Measurements from ENCODE around the gene VAV1.

The VAV1 gene

DNA sequence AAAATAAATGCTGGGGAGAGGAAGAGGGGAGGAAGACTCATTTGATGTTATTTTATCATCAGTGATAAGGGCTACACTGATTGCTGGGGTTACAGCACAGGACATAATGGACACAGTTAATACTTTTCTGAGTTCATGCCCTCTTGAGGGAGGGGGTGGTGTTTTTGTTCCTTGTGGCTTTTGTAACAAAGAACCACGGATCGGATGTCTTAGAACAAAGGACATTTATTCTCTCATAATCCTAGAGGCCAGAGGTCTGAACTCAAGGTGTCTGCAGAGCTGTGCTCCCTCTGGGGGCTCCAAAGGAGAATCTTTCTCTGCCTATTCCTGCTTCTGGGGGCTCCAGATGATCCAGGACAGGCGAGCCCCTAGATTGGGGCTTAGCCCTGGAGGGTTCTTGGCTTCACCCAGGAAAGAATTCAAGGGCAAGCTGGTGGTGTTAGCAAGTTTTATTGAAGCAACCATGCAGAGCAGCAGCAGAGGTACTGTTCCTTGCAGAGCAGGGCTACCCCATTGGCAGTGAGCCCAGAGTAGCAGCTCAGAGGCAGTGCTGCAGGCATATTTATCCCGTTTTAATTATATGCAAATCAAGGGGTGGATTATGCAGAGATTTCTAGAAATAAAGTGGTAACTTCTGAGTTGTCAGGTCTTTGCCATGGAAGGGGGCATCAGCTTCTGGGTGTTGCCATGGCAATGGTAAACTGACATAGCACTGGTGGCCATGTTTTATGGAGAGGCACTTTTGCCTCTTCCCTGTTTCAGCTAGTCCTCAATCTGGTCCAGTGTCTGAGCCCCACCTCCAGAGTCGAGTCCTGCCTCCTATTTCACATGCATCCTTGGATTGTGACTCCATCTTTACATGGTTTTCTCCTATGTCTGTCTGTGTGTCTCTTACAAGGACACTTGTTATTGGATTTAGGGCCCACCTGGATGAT lies 18.0 kb downstream of the VAV1 start:
- no peak for DNase-seq

DNA sequence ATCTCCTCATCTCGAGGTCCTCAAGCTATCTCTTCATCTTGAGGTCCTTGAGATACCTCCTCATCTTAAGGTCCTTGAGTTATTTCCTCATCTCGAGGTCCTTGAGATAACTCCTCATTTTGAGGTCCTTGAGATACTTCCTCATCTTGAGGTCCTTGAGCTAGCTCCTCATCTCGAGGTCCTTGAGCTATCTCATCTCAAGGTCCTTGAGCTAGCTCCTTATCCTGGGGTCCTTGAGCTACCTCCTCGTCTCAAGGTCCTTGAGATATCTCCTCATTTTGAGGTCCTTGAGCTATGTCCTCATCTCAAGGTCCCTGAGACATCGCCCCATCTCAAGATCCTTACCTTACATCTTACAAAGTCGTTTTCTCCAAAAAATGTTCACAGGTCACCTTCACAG lies 18.7 kb downstream of the VAV1 start:
- no peak for DNase-seq

GRCh38 chr19:6793411-6793810 lies 20.9 kb downstream of the VAV1 start:
- DNase-seq: no peak

GRCh38 chr19:6793973-6794372 lies 21.5 kb downstream of the VAV1 start:
- no peak for DNase-seq

GRCh38 chr19:6794686-6795431 lies 22.4 kb downstream of the VAV1 start:
- no peak for DNase-seq

- DNase-seq: no peak
These were observed 23.8 kb downstream of the VAV1 start for GRCh38 chr19:6796278-6796677.

GRCh38 chr19:6797646-6798045 lies 25.1 kb downstream of the VAV1 start:
- no peak for DNase-seq

DNA sequence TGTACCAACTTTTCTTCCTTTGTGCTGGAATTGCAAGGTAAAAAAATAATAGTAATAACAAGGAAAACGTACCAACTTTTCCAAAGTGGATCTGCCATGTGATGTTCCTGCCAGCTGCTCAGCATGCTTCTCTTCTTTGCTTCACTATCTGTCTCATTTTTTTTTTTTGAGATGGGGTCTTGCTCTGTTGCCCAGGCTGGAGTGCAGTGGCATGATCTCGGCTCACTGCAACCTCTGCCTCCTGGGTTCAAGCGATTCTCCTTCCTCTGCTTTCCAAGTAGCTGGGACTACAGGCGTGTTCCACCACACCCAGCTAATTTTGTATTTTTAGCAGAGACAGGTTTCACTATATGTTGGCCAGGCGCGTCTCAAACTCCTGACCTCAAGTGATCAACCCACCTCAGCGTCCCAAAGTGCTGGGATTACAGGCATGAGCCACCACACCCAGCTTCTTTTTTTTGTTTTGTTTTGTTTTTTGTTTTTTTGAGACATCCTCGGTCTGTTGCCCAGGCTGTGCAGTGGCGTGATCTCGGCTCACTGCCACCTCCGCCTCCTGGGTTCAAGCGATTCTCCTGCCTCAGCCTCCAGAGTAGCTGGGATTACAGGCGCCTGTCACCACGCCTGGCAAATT lies 27.8 kb downstream of the VAV1 start:
- peak; percentile 47 for DNase-seq

GRCh38 chr19:6800991-6801484 lies 28.5 kb downstream of the VAV1 start:
- DNase-seq: no peak

GRCh38 chr19:6801485-6802086 lies 29.1 kb downstream of the VAV1 start:
- peak; percentile 90 for DNase-seq

DNA sequence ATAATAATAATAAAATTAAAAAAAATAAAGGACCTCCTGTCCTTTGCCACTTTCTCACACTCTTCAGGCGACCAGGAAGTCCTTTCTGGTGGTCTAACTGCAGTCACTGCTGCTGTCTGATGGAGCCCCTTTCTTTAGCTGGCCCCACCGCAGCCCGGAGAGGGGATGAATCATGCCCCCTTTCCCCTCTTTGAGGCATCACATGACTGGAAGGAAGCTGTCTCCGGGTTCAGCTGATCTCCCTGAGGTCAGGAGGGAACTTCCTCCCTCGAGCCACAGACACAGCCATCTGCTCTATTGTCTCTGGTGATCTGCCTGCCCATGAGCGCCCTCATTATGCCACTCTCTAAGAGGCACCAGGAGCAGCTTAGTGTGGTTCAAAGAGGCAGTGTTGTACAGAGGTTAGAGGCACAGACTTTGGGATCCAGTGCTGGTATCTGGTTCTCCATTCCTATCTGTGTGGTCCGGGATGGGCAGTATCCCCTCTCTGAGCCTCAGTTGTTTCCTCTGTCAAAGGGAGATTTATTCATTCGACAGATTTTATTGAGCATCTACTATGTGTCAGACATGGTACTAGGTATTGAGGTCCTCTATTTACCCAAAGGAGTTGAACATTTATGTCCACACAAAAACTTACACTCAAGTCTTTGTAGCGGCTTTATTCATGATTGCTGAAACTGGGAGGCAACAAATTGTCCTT lies 30.0 kb downstream of the VAV1 start:
- DNase-seq: peak; percentile 86

DNA sequence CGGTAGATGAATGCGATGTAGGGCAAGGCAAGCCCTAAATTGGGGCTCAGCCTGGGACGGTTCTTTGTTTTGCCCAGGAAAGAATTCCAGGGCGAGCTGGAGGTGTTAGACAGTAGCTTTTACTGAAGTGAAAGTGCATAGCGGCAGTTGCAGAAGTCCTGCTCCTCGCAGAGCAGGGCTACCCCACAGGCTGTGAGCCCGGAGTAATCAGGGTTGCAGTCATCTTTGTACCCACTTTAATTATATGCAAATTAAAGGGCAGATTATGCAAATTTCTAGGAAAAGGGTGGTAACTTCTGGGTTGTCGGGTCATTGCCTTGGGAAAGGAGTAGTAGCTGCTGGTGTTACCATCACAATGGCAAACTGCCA lies 30.5 kb downstream of the VAV1 start:
- DNase-seq: no peak

DNA sequence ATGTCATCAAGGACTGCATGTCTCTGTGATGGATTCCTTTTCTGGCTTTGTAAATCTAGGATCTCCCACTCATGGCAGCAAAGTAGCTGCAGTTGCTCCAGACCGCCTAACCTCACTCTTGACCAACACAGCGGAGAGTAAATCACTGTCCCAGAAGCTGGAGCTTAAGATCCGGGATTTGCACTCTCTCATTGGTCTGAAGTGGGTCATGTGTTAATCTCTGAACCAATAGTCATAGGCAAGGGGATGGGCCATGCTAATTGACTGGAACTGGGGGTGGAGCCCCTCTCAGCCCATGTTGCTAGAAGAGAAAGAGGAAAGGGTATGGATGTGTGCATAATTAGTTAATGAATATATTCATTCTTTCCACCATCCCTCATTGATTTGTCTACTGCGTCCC lies 34.0 kb downstream of the VAV1 start:
- no peak for DNase-seq

DNA sequence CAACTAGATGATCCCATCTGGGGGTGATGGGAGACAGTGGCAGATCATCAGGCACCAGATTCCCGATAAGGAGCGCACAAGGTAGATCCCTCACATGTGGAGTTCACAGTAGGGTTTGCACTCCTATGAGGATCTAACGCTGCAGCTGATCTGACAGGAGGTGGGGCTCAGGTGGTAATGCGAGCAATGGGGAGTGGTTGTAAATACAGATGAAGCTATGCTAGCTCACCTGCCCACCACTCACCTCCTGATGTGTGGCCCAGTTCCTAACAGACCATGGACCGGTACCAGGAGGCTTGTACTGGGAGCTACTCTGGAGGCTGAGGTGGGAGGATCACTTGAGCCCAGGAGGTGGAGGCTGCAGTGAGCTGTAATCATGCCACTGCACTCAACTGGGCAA lies 34.8 kb downstream of the VAV1 start:
- no peak for DNase-seq

- no peak for DNase-seq
These were observed 36.0 kb downstream of the VAV1 start for GRCh38 chr19:6808494-6808893.

GRCh38 chr19:6809262-6809661 lies 36.8 kb downstream of the VAV1 start:
- no peak for DNase-seq

DNA sequence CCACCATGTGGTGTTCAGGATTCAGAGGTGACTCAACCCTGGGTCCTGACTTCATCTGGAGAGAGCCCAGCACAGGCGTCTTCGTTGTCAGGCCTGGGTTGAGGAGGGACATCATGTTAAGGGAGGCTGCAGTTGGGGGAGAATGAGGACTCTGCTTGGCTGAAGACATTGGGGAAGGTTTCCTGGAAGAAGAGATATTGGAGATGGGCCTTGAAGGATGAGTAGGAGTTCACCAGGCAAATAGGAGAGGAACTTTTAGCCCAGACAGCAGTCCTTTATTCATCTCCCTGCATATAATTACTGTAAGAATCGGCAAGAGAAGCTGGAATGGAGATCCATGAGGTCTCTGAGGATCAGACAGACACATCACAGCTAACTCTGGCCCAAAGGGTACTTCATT lies 38.9 kb downstream of the VAV1 start:
- DNase-seq: no peak

- peak; percentile 42 for DNase-seq
These were observed 39.4 kb downstream of the VAV1 start for GRCh38 chr19:6811906-6812305.

GRCh38 chr19:6812612-6813011 lies 40.1 kb downstream of the VAV1 start:
- peak; percentile 30 for DNase-seq

- peak; percentile 35 for DNase-seq
These were observed 41.2 kb downstream of the VAV1 start for GRCh38 chr19:6813659-6814058.

DNA sequence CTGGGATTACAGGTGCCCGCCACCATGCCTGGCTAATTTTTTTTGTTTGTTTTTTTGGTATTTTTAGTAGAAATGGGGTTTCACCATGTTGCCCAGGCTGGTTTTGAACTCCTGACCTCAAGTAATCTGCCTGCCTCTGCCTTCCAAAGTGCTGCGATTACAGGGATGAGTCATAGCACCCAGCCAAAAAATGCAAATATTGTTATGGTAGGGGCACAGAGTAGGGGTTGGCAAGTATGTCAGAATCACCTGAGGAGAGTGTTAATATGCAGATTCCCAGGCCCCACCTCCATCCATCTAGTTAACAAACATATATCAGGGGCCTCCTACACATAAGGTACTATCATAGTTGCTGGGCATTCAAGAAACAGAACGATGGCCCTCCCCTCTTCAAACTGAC lies 44.7 kb downstream of the VAV1 start:
- no peak for DNase-seq

DNA sequence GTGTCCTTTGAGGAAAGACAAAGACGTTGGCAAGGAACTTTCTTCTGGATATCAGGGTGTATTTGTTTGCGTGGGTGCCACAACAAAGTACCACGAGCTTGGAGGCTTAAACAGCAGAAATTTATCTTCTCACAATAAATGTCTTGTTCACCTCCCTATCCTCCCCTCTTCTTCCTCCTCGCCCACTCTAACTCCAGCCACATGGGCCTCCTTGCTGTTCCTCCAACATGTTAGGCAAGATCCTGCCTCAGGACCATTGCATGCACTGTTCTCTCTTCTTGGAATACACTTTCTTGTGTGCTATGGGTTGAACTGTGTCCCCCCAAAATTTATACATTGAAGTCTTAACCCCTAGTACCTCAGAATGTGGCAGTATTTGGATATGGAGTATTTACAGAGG lies 45.7 kb downstream of the VAV1 start:
- no peak for DNase-seq

DNA sequence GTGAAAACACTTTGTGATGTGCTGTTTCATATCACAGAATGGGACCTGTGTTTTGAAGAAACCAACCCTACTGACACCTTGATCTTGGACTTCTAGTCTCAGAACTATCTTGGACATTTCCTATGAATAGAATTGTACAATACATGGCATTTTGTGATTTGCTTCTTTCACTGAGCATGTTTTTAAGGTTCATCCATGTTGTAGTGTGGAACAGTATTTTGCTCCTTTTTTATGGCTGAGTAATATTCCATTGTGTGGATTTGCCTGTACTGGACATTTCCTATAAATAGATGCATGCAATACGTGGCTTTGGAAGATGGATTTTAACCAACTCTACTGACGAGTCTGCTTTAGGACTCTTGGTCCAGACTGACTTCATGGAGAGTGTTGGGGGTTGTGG lies 46.8 kb downstream of the VAV1 start:
- DNase-seq: no peak
